ENCODE results near the gene PATL1. TPM values are rescaled to one million over a fixed set of nuclear protein-coding genes. Genes with fewer than 3 reads are reported as not detected.

Gene PATL1
- total and polyA plus RNA-seq, 11 donors = 9.3 to 33.3 (median 23.9) TPM

GRCh38 chr11:59658036-59658435 lies 10.8 kb downstream of the PATL1 start:
- no peak overlapping the region for H3K4me3 ChIP-seq
- 98 to 99% (median 98%) methylated on average over 5 of the region's 5 CpGs for WGBS, 4 donors
- intact Hi-C loops (cut with DNase I) = loop anchor here in 4 of 10 donors (10.0 kb wide), 2 partner anchors 53 to 63 kb away; no protein-coding TSS in a partner anchor
- H3K27ac ChIP-seq = no peak overlapping the region
- peaks cover 0 to 100% (median 89%) of the 10 kb centered on the region in 9 donors for H3K36me3 ChIP-seq
- peaks cover 0 to 33% (median 0%) of the 10 kb centered on the region in 12 donors for H3K4me1 ChIP-seq
- no peaks in the 10 kb centered on the region for H3K9me3 ChIP-seq
- no peaks in the 10 kb centered on the region for H3K27me3 ChIP-seq
- DNase-seq = no peak
- TF ChIP-seq CTCF (IDR thresholded peaks at IDR 0.05) (no peak), POLR2A (IDR thresholded peaks at IDR 0.05) (no peak)
- ATAC-seq = no peak

- no peak for ATAC-seq
- no peak for DNase-seq
- TF ChIP-seq POLR2A (IDR thresholded peaks at IDR 0.05) = no peak
- no peak for TF ChIP-seq CTCF (IDR thresholded peaks at IDR 0.05)
- 59 to 70% (median 62%) methylated on average over 4 of the region's 4 CpGs for WGBS, 4 donors
- intact Hi-C loops (cut with DNase I) = loop anchor here in 4 of 10 donors (10.0 kb wide), 2 partner anchors 50 to 60 kb away; no protein-coding TSS in a partner anchor
- no peaks in the 10 kb centered on the region for H3K9me3 ChIP-seq
- no peak overlapping the region for H3K4me3 ChIP-seq
- H3K4me1 ChIP-seq = peaks cover 0 to 4% (median 0%) of the 10 kb centered on the region in 12 donors
- no peak overlapping the region for H3K27ac ChIP-seq
- H3K27me3 ChIP-seq = no peaks in the 10 kb centered on the region
- H3K36me3 ChIP-seq = peaks cover 0 to 100% (median 94%) of the 10 kb centered on the region in 9 donors
Observed at GRCh38 chr11:59654893-59655292, 13.9 kb downstream of the PATL1 start.

- no peaks in the 10 kb centered on the region for H3K4me1 ChIP-seq
- 78 to 83% (median 80%) methylated on average over 3 of the region's 3 CpGs for WGBS, 4 donors
- DNase-seq = no peak
- H3K27me3 ChIP-seq = no peaks in the 10 kb centered on the region
- H3K36me3 ChIP-seq = peaks cover 0 to 98% (median 96%) of the 10 kb centered on the region in 9 donors
- intact Hi-C loops (cut with DNase I) = no loop called here
- no peak overlapping the region for H3K27ac ChIP-seq
- no peak for ATAC-seq
- no peaks in the 10 kb centered on the region for H3K9me3 ChIP-seq
- no peak overlapping the region for H3K4me3 ChIP-seq
- TF ChIP-seq POLR2A (IDR thresholded peaks at IDR 0.05) (no peak), CTCF (IDR thresholded peaks at IDR 0.05) (no peak)
Observed at GRCh38 chr11:59647245-59647980, 21.4 kb downstream of the PATL1 start.

GRCh38 chr11:59644528-59644927 lies 24.3 kb downstream of the PATL1 start:
- ATAC-seq (no peak), DNase-seq (no peak)
- Histone ChIP-seq H3K4me3 (no peak overlapping the region), H3K4me1 (no peaks in the 10 kb centered on the region), H3K27ac (no peak overlapping the region), H3K36me3 (peaks cover 0 to 98% (median 96%) of the 10 kb centered on the region in 9 donors), H3K9me3 (no peaks in the 10 kb centered on the region), H3K27me3 (no peaks in the 10 kb centered on the region)
- 76 to 83% (median 78%) methylated on average over 3 of the region's 3 CpGs for WGBS, 4 donors
- intact Hi-C loops (cut with DNase I) = loop anchor here in 1 of 10 donors (5.0 kb wide), 1 partner anchor 42 kb away; no protein-coding TSS in a partner anchor
- no peak for TF ChIP-seq POLR2A (IDR thresholded peaks at IDR 0.05)
- TF ChIP-seq CTCF (IDR thresholded peaks at IDR 0.05) = no peak
